ENCODE results near the gene B9D2.
"Not testable (repeated sequence)": the region's sequence is repeated elsewhere in the genome, so short reads cannot be mapped to it uniquely, and the experiment has no call there.

Gene B9D2

GRCh38 chr19:41355035-41355434 is 8.9 kb downstream of the B9D2 start:
- DNase-seq (ENCODE audit: low spot score) = no peak

GRCh38 chr19:41354343-41354953 is 9.5 kb downstream of the B9D2 start:
- DNase-seq (ENCODE audit: low spot score) = no peak

GRCh38 chr19:41353466-41354342 is 10.2 kb downstream of the B9D2 start, which contains the start of gene TGFB1:
Gene TGFB1, minus strand, starts transcription at chr19:41353922. Its CDS starts 878 bp downstream, at chr19:41353044.
- peak; percentile 93 for DNase-seq (ENCODE audit: low spot score)

- DNase-seq (ENCODE audit: low spot score) = peak; percentile 78
These were observed 11.1 kb downstream of the B9D2 start for GRCh38 chr19:41352609-41353465.

- no peak for DNase-seq (ENCODE audit: low spot score)
These were observed 11.7 kb downstream of the B9D2 start for GRCh38 chr19:41352279-41352608.

GRCh38 chr19:41351339-41352245 is 12.4 kb downstream of the B9D2 start:
- DNase-seq (ENCODE audit: low spot score) = peak; percentile 79

- no peak for DNase-seq (ENCODE audit: low spot score)
These were observed 13.1 kb downstream of the B9D2 start for GRCh38 chr19:41350735-41351338.

GRCh38 chr19:41346916-41347315 is 17.0 kb downstream of the B9D2 start:
- DNase-seq (ENCODE audit: low spot score) = not testable (repeated sequence)

- no peak for DNase-seq (ENCODE audit: low spot score)
These were observed 19.8 kb downstream of the B9D2 start for GRCh38 chr19:41344162-41344561.

GRCh38 chr19:41341669-41342490 is 22.1 kb downstream of the B9D2 start:
- DNase-seq (ENCODE audit: low spot score) = no peak

- DNase-seq (ENCODE audit: low spot score) = no peak
These were observed 24.0 kb downstream of the B9D2 start for GRCh38 chr19:41339936-41340335.

- no peak for DNase-seq (ENCODE audit: low spot score)
These were observed 28.5 kb downstream of the B9D2 start for GRCh38 chr19:41335467-41335866.

GRCh38 chr19:41334793-41335192 is 29.2 kb downstream of the B9D2 start:
- DNase-seq (ENCODE audit: low spot score) = no peak

GRCh38 chr19:41332468-41332867 is 31.5 kb downstream of the B9D2 start:
- no peak for DNase-seq (ENCODE audit: low spot score)

- DNase-seq (ENCODE audit: low spot score) = no peak
These were observed 31.9 kb downstream of the B9D2 start for GRCh38 chr19:41332000-41332399.

GRCh38 chr19:41330946-41331678 is 32.8 kb downstream of the B9D2 start:
- no peak for DNase-seq (ENCODE audit: low spot score)

GRCh38 chr19:41330481-41330880 is 33.5 kb downstream of the B9D2 start:
- no peak for DNase-seq (ENCODE audit: low spot score)

- no peak for DNase-seq (ENCODE audit: low spot score)
These were observed 35.1 kb downstream of the B9D2 start for GRCh38 chr19:41328842-41329225.

GRCh38 chr19:41328157-41328841 is 35.6 kb downstream of the B9D2 start:
- DNase-seq (ENCODE audit: low spot score) = peak; percentile 42
